HL-60/S4 (cell line): ENCODE results near the gene HEATR5B.
"Not testable (repeated sequence)": the region's sequence is repeated elsewhere in the genome, so short reads cannot be mapped to it uniquely, and the experiment has no call there.

Source experiments
- in situ Hi-C: fragments of 300-500 bp; cut with MboI; formaldehyde crosslinking; loops from 2 replicates; pipeline ENCODE4 v1.14.3; 2022; ENCODE audit warnings: low sequenced_read_pairs

Gene HEATR5B

GRCh38 chr2:36988008-36988407, 96.2 kb downstream of the HEATR5B start:
- in situ Hi-C loops = no loop called here

GRCh38 chr2:36982467-36982866, 101.7 kb downstream of the HEATR5B start:
- in situ Hi-C loops = no loop called here

- in situ Hi-C loops = no loop called here
Observed at GRCh38 chr2:36981911-36982310, 102.3 kb downstream of the HEATR5B start.

- in situ Hi-C loops = not testable (repeated sequence)
Observed at GRCh38 chr2:36979007-36979406, 105.2 kb downstream of the HEATR5B start.

- in situ Hi-C loops = no loop called here
Observed at GRCh38 chr2:36976065-36976464, 108.1 kb downstream of the HEATR5B start.

- in situ Hi-C loops = no loop called here
Observed at GRCh38 chr2:36975306-36975705, 108.9 kb downstream of the HEATR5B start.

- in situ Hi-C loops = no loop called here
Observed at GRCh38 chr2:36973320-36973719, 110.9 kb downstream of the HEATR5B start.

GRCh38 chr2:36971990-36972389, 112.2 kb downstream of the HEATR5B start:
- in situ Hi-C loops = no loop called here

GRCh38 chr2:36967236-36967876, 116.8 kb downstream of the HEATR5B start:
- in situ Hi-C loops = no loop called here

- in situ Hi-C loops = no loop called here
Observed at GRCh38 chr2:36966370-36967235, 117.6 kb downstream of the HEATR5B start, which contains the start of gene STRN. Gene STRN (minus strand): TSS chr2:36966536. CDS start chr2:36966463, 73 bp downstream.

- in situ Hi-C loops = no loop called here
Observed at GRCh38 chr2:36965751-36966369, 118.3 kb downstream of the HEATR5B start.

- in situ Hi-C loops = no loop called here
Observed at GRCh38 chr2:36965206-36965605, 119.0 kb downstream of the HEATR5B start.

GRCh38 chr2:36964496-36965058, 119.6 kb downstream of the HEATR5B start:
- in situ Hi-C loops = no loop called here

- in situ Hi-C loops = no loop called here
Observed at GRCh38 chr2:36963734-36964133, 120.4 kb downstream of the HEATR5B start.

GRCh38 chr2:36963106-36963505, 121.1 kb downstream of the HEATR5B start:
- in situ Hi-C loops = no loop called here

- in situ Hi-C loops = no loop called here
Observed at GRCh38 chr2:36960773-36961172, 123.4 kb downstream of the HEATR5B start.

GRCh38 chr2:36960005-36960675, 124.0 kb downstream of the HEATR5B start:
- in situ Hi-C loops = no loop called here

- in situ Hi-C loops = no loop called here
Observed at GRCh38 chr2:36954977-36955607, 129.1 kb downstream of the HEATR5B start.

- in situ Hi-C loops = no loop called here
Observed at GRCh38 chr2:36952748-36953197, 131.4 kb downstream of the HEATR5B start.

- in situ Hi-C loops = no loop called here
Observed at GRCh38 chr2:36951574-36951973, 132.6 kb downstream of the HEATR5B start.
